Measurements from ENCODE around the gene CHSY1. TPM values are rescaled to one million over a fixed set of nuclear protein-coding genes. Genes with fewer than 3 reads are reported as not detected.

CHSY1 gene
- total and polyA plus RNA-seq, 10 of the 15 experiments (the other 5 are each of a cell fraction or from before 2014, with no cell fraction given), result 1.4 to 31.2 (median 10.5) TPM

DNA sequence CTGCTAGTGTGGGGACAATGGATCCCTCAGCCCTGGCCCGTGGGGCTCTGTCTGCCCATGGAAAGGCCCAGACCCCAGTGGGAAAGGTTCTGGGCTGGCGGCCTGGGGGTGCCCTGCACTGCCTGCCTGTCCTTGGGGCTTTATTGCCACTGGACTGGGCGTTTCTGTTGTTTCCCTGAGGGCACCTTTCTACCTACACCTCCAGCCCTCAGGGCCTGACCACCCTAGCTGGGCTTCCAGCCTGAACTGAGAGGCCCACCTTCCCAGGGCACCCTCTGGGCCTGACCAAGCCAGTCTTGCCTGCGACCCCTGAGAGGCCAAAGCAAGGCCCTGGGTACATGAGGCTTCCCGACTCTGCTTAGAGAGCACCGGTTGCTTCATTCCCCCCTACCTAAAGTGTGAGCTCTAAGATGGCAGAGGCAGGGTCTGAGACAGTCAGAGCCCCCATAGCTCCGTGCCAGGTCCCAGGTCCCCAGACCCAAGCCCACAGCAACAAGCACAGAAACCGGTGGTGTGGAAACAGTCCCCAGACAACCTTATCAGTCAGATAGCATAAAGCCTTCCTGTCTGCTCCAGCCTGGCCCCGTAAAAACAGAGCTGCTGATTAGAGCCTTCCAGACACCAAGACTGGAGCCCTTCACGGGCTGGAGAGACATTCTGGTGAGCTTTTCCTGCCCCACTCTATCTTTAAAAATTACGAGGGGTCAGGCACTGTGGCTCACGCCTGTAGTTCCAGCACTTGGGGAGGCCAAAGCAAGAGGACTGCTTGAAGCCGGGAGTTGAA is 102.8 kb downstream of the CHSY1 start (continued):
- TF ChIP-seq NKRF (conservative IDR thresholded peaks at IDR 0.05), result no peak
- TF ChIP-seq RAD21 (IDR thresholded peaks at IDR 0.05; ENCODE audit: insufficient read depth, low read depth, low read length), result no peak
- TF ChIP-seq IRF3 (IDR thresholded peaks at IDR 0.05), result no peak
- TF ChIP-seq, protein P1, sequence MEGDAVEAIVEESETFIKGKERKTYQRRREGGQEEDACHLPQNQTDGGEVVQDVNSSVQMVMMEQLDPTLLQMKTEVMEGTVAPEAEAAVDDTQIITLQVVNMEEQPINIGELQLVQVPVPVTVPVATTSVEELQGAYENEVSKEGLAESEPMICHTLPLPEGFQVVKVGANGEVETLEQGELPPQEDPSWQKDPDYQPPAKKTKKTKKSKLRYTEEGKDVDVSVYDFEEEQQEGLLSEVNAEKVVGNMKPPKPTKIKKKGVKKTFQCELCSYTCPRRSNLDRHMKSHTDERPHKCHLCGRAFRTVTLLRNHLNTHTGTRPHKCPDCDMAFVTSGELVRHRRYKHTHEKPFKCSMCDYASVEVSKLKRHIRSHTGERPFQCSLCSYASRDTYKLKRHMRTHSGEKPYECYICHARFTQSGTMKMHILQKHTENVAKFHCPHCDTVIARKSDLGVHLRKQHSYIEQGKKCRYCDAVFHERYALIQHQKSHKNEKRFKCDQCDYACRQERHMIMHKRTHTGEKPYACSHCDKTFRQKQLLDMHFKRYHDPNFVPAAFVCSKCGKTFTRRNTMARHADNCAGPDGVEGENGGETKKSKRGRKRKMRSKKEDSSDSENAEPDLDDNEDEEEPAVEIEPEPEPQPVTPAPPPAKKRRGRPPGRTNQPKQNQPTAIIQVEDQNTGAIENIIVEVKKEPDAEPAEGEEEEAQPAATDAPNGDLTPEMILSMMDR (IDR thresholded peaks at IDR 0.05 in 2 of 3, conservative IDR thresholded peaks at IDR 0.05 in 1 of 3; ENCODE audit: control insufficient read depth in 2 of 3, extremely low read depth in 1 of 3, insufficient read depth in 1 of 3, low read depth in 3 of 3, low read length in 3 of 3), result no peak
- TF ChIP-seq MYB (IDR thresholded peaks at IDR 0.05; ENCODE audit: borderline replicate concordance, low read depth, low read length), result no peak

Data from GM12878 (cell line).